ENCODE results near the gene VAPA. TPM values are rescaled to one million over a fixed set of nuclear protein-coding genes. Genes with fewer than 3 reads are reported as not detected.

Gene VAPA
- total and polyA plus RNA-seq, 2 of the 4 experiments (the other 2 are of a cell fraction), result 199 to 206 TPM

DNA sequence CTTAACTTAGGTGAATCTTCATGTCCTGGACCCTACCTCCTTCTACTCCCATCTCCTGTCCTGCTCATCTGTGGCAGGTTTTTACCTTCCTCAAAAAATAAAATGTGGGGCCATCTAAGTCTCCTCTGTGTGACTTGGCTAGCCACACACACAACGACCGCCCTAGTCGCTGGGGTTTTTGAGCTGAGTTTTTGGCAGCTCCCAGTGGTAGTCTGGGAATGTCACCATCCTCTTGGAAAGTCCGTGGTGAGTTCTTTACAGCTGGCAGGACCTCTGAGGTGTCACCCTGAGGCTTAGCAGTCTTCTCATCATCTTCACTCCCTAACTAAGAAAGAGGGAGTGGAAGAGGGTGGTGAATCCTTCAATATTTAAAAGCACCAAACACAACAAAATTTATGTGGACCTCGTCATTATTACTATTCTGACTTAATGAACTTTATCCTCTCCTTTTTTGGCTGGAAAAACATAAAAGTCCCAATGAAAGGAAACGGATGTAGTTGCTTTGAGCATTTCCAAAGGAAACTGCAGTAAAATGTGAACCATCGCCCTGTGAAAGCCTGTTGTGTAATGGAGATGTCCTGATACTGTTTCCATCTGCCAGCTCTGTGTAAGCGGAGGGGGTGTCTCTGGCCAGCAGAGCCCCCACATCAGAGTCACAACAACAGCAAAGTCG, 78.6 kb downstream of the VAPA start:
- H3K56ac ChIP-seq (ENCODE audit: extremely low read depth, insufficient read depth, low read length), result no peak overlapping the region
- 0 out of 2 replicates have a peak, but pooled peaks cover 5% of the 10 kb centered on the region for H3K9me1 ChIP-seq (ENCODE audit: insufficient read depth, low read length)
- no peaks in the 10 kb centered on the region for H3K36me3 ChIP-seq (ENCODE audit: control insufficient read depth, insufficient read depth, low read length)
- no peak overlapping the region for H2AK9ac ChIP-seq (replicated peaks; ENCODE audit: low read depth, low read length, poor library complexity)
- BruUV-seq (replicated peaks), result no TSS peak
- no peak overlapping the region for H4K5ac ChIP-seq (ENCODE audit: low read depth, low read length)
- no peaks in the 10 kb centered on the region for H3K79me1 ChIP-seq (ENCODE audit: low read depth in 1 of 2, low read length in 2 of 2)
- H2BK20ac ChIP-seq (ENCODE audit: low read depth, low read length), result no peak overlapping the region
- H4K8ac ChIP-seq (ENCODE audit: low read depth in 2 of 2, low read length in 2 of 2), result no peak overlapping the region
- no peak overlapping the region; the same call in 1 of the 2 replicates for H3K4me2 ChIP-seq (ENCODE audit: low read depth, low read length)
- H3K4me1 ChIP-seq (ENCODE audit: control insufficient read depth, insufficient read depth, low read length), result peaks cover 4% of the 10 kb centered on the region; the same call in 1 of the 2 replicates
- no peak overlapping the region for H2AK5ac ChIP-seq (ENCODE audit: low read depth, low read length)
- intact Hi-C loops (cut with micrococcal nuclease), result no loop called here
- H3K18ac ChIP-seq (ENCODE audit: low read depth, low read length), result no peak overlapping the region
- POLR2A ChIA-PET (ENCODE audit: unreplicated experiment), result no interaction called here
- no CpG with 5 or more reads among the region's 9 CpGs for WGBS, 2 experiments (ENCODE audit: extremely low coverage in 2 of 2, insufficient read length in 1 of 2)
- H3K4ac ChIP-seq (ENCODE audit: low read depth, low read length), result no peak overlapping the region
- no peak overlapping the region for H2AFZ ChIP-seq (replicated peaks; ENCODE audit: low read length, poor library complexity)
- H3K23ac ChIP-seq (ENCODE audit: low read depth, low read length), result no peak overlapping the region
- H3K14ac ChIP-seq (replicated peaks; ENCODE audit: low read depth, low read length), result no peak overlapping the region
- CTCF ChIA-PET, result interaction anchor here (0.7 kb wide), 1 partner anchor 194 kb away, joined by 3 read pairs; no protein-coding TSS in a partner anchor
- no peaks in the 10 kb centered on the region for H4K20me1 ChIP-seq (ENCODE audit: insufficient read depth, low read length)
- no peak overlapping the region for H2BK120ac ChIP-seq (ENCODE audit: low read depth, low read length)
- no peak overlapping the region for H2BK5ac ChIP-seq (ENCODE audit: low read depth, low read length, poor library complexity, severe bottlenecking)
- no peaks in the 10 kb centered on the region for H3K9me3 ChIP-seq (ENCODE audit: control insufficient read depth, insufficient read depth, low read length)
- H3K4me3 ChIP-seq (ENCODE audit: insufficient read depth, low read depth, low read length), result no peak overlapping the region
- DNase-seq (no peak), ATAC-seq (ENCODE audit: low read depth) (no peak)
- no peak for TF ChIP-seq BHLHE40 (IDR thresholded peaks at IDR 0.05; ENCODE audit: low read depth, low read length)
- in situ Hi-C loops (cut with MboI; ENCODE audit: low sequenced_read_pairs), result no loop called here
- H3K27ac ChIP-seq (ENCODE audit: insufficient read depth, low read length), result no peak overlapping the region
- dilution Hi-C loops (cut with HindIII; ENCODE audit: low sequenced_read_pairs, unreplicated experiment), result loop anchor here (25.0 kb wide), 1 partner anchor 520 kb away; no protein-coding TSS in a partner anchor
- H3K9ac ChIP-seq (ENCODE audit: low read depth, low read length), result no peak overlapping the region
- H2BK15ac ChIP-seq (ENCODE audit: low read depth, low read length), result no peak overlapping the region
- no peak overlapping the region for H4K91ac ChIP-seq (ENCODE audit: insufficient read depth, low read depth, low read length)
- peaks cover 33% of the 10 kb centered on the region for H3K27me3 ChIP-seq (ENCODE audit: control insufficient read depth, insufficient read depth, low read length)

All from IMR-90 (cell line).